Muscle layer of colon (tissue), 2 donors: ENCODE results near the gene AFF4.

Experiments
- H3K27ac ChIP-seq: one replicate; pipeline ENCODE4 v1.7.0; 2013; ENCODE audit warnings: low read depth, mild to moderate bottlenecking, low read length, moderate library complexity
- H3K27me3 ChIP-seq, 2 donors: one replicate each; pipeline ENCODE4 v1.7.0; 2013; ENCODE audit warnings: low read length in 2 of 2, mild to moderate bottlenecking in 2 of 2; ENCODE audit not compliant: insufficient read depth in 2 of 2, control insufficient read depth in 1 of 2
- H3K36me3 ChIP-seq: one replicate; pipeline ENCODE4 v1.7.0; 2013; ENCODE audit warnings: mild to moderate bottlenecking, low read length; ENCODE audit not compliant: insufficient read depth
- H3K4me1 ChIP-seq: one replicate; pipeline ENCODE4 v1.7.0; 2013; ENCODE audit warnings: mild to moderate bottlenecking, low read length; ENCODE audit not compliant: insufficient read depth
- H3K4me3 ChIP-seq, 2 donors: one replicate each; pipeline ENCODE4 v1.7.0; 2013; ENCODE audit warnings: low read length in 2 of 2, low read depth in 1 of 2, mild to moderate bottlenecking in 1 of 2, moderate library complexity in 1 of 2
- H3K9ac ChIP-seq: one replicate; pipeline ENCODE4 v1.7.0; 2013; ENCODE audit warnings: low read length
- H3K9me3 ChIP-seq: one replicate; pipeline ENCODE4 v1.7.0; 2013; ENCODE audit warnings: mild to moderate bottlenecking, low read length
- donor health status: abdominal sarcoma.
- donor health status: Adenocarcinoma of cecum.

AFF4 gene

DNA sequence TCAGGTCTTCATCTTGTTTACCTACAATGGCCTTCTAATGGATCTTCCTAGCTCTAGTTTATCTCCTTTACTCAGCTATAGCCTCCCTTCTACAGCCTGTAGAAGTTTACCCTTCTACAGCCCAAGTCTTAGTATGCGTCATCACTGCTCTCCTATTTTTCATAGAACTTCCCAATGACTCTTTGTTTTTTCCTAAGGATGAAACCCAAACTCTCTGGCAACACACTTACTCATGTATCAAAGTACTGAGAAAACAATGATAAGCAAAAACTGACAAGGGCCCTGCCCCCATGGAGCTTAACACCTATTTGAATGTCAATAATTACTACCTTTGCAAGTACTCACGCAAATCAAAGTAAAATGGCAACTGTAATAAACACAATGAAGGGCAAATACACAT lies 56.3 kb downstream of the AFF4 start:
- Histone ChIP-seq H3K9ac (no peak overlapping the region), H3K4me3 (no peak overlapping the region), H3K9me3 (no peaks in the 10 kb centered on the region), H3K27me3 (no peaks in the 10 kb centered on the region), H3K4me1 (no peaks in the 10 kb centered on the region), H3K27ac (no peak overlapping the region), H3K36me3 (peaks cover 5% of the 10 kb centered on the region)

DNA sequence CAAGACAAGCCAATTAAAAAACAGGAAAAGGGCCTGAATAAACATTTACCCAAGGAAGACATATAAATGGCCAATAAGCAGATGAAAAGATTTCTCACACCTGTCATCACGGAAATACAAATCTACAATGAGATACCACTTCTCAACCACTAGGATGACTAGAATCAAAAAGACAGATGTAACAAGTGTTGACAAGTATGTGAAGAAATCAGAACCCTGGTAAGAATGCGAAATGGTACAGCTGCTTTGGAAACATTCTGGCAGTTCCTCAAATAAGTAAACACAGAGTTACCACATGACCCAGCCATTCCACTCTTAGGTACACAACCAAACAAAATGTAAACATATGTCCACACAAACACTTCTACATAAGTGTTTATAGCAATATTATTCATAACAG lies 57.5 kb downstream of the AFF4 start:
- no peak overlapping the region for H3K9ac ChIP-seq
- H3K9me3 ChIP-seq: no peaks in the 10 kb centered on the region
- H3K4me1 ChIP-seq: no peaks in the 10 kb centered on the region
- no peak overlapping the region for H3K27ac ChIP-seq
- no peak overlapping the region for H3K4me3 ChIP-seq
- H3K36me3 ChIP-seq: peaks cover 16% of the 10 kb centered on the region
- H3K27me3 ChIP-seq: no peaks in the 10 kb centered on the region

DNA sequence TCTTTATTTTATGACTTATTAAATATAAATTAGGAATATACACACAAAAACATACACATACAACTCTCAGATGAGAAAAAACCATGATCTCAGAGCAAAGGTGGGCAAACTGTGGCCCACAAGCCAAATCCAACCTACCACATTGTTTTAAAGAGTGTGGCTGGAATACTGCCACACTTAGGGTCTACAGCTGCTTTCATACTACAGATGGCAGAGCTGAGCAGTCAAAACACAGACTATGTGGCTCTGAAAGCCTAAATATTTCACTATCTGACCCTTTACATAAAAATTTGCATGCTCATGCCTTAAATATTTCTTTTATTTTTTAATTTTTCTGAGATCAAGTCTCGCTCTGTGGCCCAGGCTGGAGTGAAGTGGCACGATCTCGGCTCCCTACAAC lies 61.7 kb downstream of the AFF4 start:
- no peak overlapping the region for H3K9ac ChIP-seq
- H3K36me3 ChIP-seq: peaks cover 36% of the 10 kb centered on the region
- no peak overlapping the region for H3K27ac ChIP-seq

DNA sequence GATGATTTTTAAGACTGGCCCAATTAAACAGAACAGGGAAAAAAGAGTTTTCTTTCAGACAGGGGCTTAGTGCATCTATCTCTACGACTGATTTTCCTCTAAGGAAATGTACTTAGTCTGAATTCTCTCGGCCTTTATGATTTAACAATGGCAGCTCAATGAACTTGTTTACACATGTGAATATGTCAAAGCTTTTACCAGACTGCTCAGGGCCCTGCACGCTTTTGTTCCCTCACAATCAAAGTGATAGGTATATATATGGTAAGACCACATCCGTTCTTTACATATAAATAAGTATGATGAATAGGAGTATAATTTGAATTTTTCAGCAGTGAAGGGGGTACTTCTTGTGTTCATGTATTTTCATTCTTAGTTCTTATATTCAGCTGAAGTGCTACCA lies 62.4 kb downstream of the AFF4 start:
- no peak overlapping the region for H3K27ac ChIP-seq
- H3K9me3 ChIP-seq: no peaks in the 10 kb centered on the region
- H3K4me1 ChIP-seq: no peaks in the 10 kb centered on the region
- no peaks in the 10 kb centered on the region for H3K27me3 ChIP-seq
- no peak overlapping the region for H3K9ac ChIP-seq
- no peak overlapping the region for H3K4me3 ChIP-seq
- peaks cover 43% of the 10 kb centered on the region for H3K36me3 ChIP-seq

More for the DNA sequence above, 61.7 kb downstream of the AFF4 start:
- no peaks in the 10 kb centered on the region for H3K9me3 ChIP-seq
- no peaks in the 10 kb centered on the region for H3K4me1 ChIP-seq
- H3K4me3 ChIP-seq: no peak overlapping the region
- H3K27me3 ChIP-seq: no peaks in the 10 kb centered on the region

DNA sequence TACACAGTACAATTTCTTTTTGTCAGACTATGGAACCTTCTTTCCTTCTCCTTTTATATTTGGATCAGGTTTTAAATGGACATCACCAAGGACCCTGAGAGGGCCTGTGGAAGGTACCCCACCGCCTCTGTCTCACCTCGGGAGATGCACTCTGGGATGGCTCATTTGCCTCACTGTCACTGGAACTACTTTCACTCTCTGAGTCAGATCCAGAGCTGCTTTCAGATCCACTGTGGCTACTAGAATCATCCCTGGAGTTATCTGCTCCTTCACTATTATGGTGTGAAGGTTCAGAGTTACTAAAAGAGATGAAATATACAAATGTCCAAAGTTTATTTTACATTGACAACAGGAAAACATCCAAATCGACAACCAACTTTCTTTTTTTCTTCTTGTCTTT lies 65.3 kb downstream of the AFF4 start:
- no peaks in the 10 kb centered on the region for H3K4me1 ChIP-seq
- H3K27ac ChIP-seq: no peak overlapping the region
- no peaks in the 10 kb centered on the region for H3K9me3 ChIP-seq
- peaks cover 57% of the 10 kb centered on the region for H3K36me3 ChIP-seq
- no peak overlapping the region for H3K9ac ChIP-seq
- no peak overlapping the region for H3K4me3 ChIP-seq
- H3K27me3 ChIP-seq: no peaks in the 10 kb centered on the region

DNA sequence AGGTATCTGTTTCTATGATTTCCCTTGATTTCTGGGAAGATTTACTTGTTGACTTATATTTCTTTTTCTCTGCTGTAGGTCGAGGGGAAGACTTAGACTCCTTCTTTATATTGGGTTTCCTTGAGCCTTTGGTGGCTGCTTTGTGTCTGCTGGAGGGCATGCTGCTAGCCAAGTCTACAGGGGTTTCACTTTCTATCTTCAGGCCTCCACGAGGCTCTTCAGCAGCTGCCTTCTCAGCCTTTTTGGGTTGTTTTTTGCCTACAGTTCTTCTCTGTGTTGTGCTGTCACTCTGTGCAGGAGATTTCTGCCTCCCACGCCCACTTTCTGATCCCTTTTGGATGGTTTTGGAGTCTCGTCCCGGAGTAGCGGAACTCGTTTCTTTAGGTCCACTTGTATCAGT lies 66.7 kb downstream of the AFF4 start:
- H3K4me1 ChIP-seq: no peaks in the 10 kb centered on the region
- H3K9ac ChIP-seq: no peak overlapping the region
- no peak overlapping the region for H3K27ac ChIP-seq
- H3K27me3 ChIP-seq: no peaks in the 10 kb centered on the region
- no peaks in the 10 kb centered on the region for H3K9me3 ChIP-seq
- H3K4me3 ChIP-seq: no peak overlapping the region
- H3K36me3 ChIP-seq: peaks cover 67% of the 10 kb centered on the region

DNA sequence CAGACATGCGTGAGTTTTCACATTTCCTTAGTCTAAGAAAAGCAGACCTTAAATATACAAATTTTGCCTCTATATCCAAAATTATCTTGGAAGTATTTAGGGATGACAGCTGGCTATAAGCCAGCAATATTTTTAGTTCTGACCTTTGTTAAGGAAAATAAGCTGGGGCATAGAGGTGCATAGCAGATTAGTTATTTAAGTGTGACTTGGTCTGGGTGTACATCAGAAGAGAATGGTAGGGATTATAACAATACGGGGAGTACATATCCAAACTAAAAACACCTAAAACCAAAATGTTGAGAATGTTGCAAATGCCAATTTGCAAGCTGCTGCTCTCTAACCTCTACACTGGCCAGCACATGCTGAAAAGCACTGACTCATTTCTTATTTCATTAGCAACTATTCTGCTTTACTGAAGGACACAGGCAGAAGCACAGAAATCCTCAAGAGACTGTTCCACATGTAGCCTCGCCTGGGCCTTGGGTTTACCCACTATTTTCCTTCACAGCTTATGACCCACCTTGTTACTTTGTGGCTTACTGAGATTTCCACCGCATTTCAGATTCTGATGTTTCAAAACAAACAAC lies 67.6 kb downstream of the AFF4 start:
- Histone ChIP-seq H3K36me3 (peaks cover 63% of the 10 kb centered on the region), H3K9me3 (no peaks in the 10 kb centered on the region), H3K27me3 (no peaks in the 10 kb centered on the region), H3K4me3 (no peak overlapping the region), H3K9ac (no peak overlapping the region), H3K4me1 (no peaks in the 10 kb centered on the region), H3K27ac (no peak overlapping the region)

DNA sequence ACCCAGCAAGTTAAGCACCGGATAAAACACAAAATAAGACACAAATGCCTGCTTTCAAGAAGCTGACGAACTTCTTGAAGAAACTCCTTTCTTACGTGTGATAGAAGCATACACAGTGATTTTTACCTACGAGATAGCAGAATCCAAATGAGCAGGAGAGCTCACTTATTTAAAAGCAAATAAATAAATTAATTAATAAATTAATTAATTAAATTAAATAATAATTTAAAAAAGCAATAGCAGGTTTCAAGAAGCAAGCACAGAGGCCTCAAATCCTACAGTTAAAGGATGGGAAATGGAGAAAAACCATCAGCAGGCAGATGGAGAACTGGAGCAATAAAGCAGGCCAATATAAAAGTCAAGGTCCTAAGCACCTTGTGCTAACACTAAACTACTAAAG lies 72.6 kb downstream of the AFF4 start:
- H3K9ac ChIP-seq: no peak overlapping the region
- no peaks in the 10 kb centered on the region for H3K27me3 ChIP-seq
- H3K4me3 ChIP-seq: no peak overlapping the region
- H3K9me3 ChIP-seq: no peaks in the 10 kb centered on the region
- H3K4me1 ChIP-seq: no peaks in the 10 kb centered on the region
- peaks cover 67% of the 10 kb centered on the region for H3K36me3 ChIP-seq
- no peak overlapping the region for H3K27ac ChIP-seq

DNA sequence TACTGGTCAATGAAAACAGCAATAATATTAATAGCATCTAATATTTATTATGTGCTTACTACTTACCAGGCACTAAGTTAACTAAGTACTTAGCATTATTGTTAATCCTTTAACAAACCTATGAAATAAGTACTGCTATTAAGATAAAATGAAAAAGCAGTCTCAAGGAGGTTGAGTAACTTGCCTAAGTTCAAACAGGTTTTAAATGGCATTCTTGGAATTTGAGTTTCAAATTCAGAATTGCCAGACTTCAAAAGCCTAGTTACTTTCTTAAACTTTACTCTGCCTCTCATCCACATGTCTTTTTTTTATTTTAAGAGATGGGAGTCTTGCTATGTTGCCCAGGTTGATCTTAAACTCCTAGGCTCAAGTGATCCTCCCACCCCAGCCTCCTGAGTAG lies 73.9 kb downstream of the AFF4 start:
- Histone ChIP-seq H3K36me3 (peaks cover 59% of the 10 kb centered on the region), H3K4me3 (no peak overlapping the region), H3K9me3 (no peaks in the 10 kb centered on the region), H3K4me1 (no peaks in the 10 kb centered on the region), H3K27me3 (no peaks in the 10 kb centered on the region), H3K27ac (no peak overlapping the region), H3K9ac (no peak overlapping the region)

DNA sequence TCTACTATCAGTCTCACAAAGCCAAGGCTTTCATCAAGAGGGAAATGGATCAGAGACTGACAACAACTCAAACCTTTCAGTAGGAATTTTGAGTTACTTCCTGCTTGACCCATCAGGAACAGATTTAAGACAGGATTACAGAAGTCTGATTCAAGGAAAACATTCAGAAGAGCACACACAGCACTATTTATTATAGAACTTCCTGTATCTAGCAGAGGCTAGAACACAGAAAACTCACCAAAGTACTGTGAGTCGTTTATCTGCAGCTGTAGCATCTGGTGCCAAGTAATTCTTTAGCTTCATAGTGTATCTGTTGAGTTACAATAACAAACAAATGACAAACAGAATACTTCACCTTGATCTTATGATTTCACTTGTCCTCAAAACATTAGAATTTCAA lies 76.2 kb downstream of the AFF4 start:
- H3K27me3 ChIP-seq: no peaks in the 10 kb centered on the region
- H3K4me3 ChIP-seq: no peak overlapping the region
- H3K36me3 ChIP-seq: peaks cover 49% of the 10 kb centered on the region
- no peak overlapping the region for H3K27ac ChIP-seq
- no peaks in the 10 kb centered on the region for H3K4me1 ChIP-seq
- H3K9ac ChIP-seq: no peak overlapping the region
- no peaks in the 10 kb centered on the region for H3K9me3 ChIP-seq

DNA sequence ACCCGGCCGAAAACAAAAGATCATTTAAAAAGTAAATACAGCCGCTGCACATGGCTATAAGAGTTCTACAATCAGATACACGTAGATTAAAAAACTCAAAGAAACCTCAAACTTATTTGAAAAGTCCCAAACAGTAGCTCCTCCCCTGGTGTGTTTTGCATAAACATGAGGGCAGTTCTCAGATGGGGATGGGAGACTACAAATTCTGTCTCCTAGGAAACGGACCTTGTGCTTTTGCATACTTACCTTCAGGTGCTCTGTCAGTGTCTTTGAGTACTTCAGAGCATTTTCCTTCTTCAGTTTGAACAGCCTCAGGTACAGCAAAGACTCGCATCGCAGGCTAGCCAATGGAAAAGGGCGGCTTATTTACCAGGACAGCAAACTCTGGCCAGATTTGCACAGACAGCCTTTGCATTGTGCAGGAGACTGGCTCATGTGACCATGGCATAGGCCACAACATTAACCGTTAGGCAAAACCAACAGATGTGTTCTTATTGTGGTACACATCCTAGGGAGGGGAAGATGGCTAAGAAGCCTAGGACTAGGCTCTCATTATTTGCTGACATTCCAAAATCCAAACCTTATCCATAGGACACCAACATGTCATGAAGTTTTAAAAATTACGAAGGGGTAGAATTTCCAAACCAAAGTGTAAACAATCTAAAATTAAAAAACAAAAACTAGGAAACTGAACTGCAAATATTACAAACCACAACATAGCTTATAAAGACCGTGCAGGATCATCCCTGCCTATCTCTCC lies 77.2 kb downstream of the AFF4 start:
- H3K27ac ChIP-seq: no peak overlapping the region
- H3K9me3 ChIP-seq: no peaks in the 10 kb centered on the region
- no peaks in the 10 kb centered on the region for H3K4me1 ChIP-seq
- no peak overlapping the region for H3K4me3 ChIP-seq
- H3K27me3 ChIP-seq: no peaks in the 10 kb centered on the region
- H3K36me3 ChIP-seq: peaks cover 47% of the 10 kb centered on the region
- H3K9ac ChIP-seq: no peak overlapping the region

DNA sequence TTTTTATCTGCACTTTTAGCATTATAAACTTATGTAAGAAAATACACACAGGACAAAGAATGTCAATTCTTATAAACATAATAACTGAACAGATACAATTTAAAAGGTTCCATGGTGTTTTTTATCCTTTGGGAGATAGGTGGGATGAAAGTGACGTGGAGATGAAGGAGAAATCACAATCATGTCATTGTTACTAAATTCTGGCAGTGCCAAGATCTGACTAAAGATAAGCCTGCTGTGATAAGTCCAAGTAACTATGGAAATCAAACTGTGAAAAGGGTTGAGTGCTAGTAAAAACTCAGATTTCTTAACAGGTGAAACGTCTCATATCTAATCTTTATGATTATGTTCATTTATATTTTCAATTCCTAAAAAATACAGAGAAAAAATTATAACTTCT lies 78.9 kb downstream of the AFF4 start:
- H3K36me3 ChIP-seq: peaks cover 59% of the 10 kb centered on the region
- no peak overlapping the region for H3K27ac ChIP-seq
- H3K9me3 ChIP-seq: no peaks in the 10 kb centered on the region
- no peaks in the 10 kb centered on the region for H3K27me3 ChIP-seq
- no peak overlapping the region for H3K4me3 ChIP-seq
- H3K9ac ChIP-seq: no peak overlapping the region
- no peaks in the 10 kb centered on the region for H3K4me1 ChIP-seq
